Measurements from ENCODE around the gene BUD13.

DNA sequence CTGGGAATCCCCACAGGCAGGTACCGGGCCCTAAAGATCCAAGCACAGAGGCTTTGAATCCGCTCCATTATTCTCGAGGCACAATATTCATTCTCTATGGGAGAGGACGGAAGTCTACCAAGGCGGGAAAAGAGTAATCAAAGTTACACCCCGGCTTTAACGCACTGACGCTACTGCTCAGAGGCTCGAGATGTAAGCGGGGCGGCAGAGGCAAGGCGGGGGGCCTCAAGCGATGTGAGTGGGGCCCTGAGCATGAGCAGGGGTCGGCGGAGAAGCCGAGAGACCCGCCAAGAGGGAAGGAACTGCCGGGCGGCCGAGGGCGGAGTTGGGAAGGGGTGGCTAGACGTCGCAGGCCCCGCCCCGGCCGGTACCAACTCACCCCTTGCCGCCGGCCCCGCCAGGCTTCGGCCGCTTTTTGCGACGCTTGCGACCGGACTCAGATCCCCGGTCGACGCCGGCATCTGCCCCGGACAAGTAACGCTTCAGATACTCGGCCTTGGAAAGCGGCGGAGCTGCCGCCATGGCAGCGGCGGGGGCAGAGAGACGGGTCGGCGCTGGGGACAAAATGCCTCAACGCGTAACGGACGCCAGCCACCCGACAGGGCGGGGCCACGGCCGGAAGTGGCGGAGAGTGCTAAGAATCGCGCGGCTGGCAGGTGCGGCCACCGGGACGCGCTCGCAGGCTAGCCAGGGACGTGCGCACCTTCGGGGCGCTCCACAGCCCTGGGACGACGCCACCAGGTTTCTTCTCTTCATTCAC is at the start of gene BUD13:
- TF ChIP-seq TAF1 (IDR thresholded peaks at IDR 0.05; ENCODE audit: borderline replicate concordance, insufficient read depth, low read length) (peak; percentile 72; the same call in 1 of the 2 replicates), POLR2AphosphoS5 (IDR thresholded peaks at IDR 0.05; ENCODE audit: low read depth, low read length) (peak; percentile 95), SIN3A (IDR thresholded peaks at IDR 0.05; ENCODE audit: borderline replicate concordance, insufficient read depth, low read length) (peak; percentile 34; the same call in 1 of the 2 replicates), FOXP2 (optimal IDR thresholded peaks at IDR 0.05; ENCODE audit: borderline replicate concordance, extremely low read depth, extremely low read length, insufficient read depth) (peak; percentile 98)
- TF ChIP-seq, protein P1, sequence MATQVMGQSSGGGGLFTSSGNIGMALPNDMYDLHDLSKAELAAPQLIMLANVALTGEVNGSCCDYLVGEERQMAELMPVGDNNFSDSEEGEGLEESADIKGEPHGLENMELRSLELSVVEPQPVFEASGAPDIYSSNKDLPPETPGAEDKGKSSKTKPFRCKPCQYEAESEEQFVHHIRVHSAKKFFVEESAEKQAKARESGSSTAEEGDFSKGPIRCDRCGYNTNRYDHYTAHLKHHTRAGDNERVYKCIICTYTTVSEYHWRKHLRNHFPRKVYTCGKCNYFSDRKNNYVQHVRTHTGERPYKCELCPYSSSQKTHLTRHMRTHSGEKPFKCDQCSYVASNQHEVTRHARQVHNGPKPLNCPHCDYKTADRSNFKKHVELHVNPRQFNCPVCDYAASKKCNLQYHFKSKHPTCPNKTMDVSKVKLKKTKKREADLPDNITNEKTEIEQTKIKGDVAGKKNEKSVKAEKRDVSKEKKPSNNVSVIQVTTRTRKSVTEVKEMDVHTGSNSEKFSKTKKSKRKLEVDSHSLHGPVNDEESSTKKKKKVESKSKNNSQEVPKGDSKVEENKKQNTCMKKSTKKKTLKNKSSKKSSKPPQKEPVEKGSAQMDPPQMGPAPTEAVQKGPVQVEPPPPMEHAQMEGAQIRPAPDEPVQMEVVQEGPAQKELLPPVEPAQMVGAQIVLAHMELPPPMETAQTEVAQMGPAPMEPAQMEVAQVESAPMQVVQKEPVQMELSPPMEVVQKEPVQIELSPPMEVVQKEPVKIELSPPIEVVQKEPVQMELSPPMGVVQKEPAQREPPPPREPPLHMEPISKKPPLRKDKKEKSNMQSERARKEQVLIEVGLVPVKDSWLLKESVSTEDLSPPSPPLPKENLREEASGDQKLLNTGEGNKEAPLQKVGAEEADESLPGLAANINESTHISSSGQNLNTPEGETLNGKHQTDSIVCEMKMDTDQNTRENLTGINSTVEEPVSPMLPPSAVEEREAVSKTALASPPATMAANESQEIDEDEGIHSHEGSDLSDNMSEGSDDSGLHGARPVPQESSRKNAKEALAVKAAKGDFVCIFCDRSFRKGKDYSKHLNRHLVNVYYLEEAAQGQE (IDR thresholded peaks at IDR 0.05; ENCODE audit: insufficient read depth in 1 of 2, low read depth in 2 of 2, low read length in 2 of 2), result peak; percentile 21 to 46; a peak in 1 of 4 replicates
